ENCODE data around the gene RRM2.

RRM2 gene

GRCh38 chr2:10120877-10121574 is 1.5 kb upstream of the RRM2 start:
- intact Hi-C loops (cut with DNase I; ENCODE audit: low total_unique reads), result loop anchor here (5.0 kb wide), 1 partner anchor 286 kb away; no protein-coding TSS in a partner anchor
- H3K27me3 ChIP-seq, result peaks cover 0 to 19% of the 10 kb centered on the region in 2 donors
- no peak for TF ChIP-seq CTCF (IDR thresholded peaks at IDR 0.05)
- peak overlapping the region; percentile 39 to 61 for H3K27ac ChIP-seq
- no peak for DNase-seq
- H3K4me3 ChIP-seq, result peak overlapping the region; percentile 57 to 61
- peaks cover 0 to 38% (median 26%) of the 10 kb centered on the region in 4 donors for H3K4me1 ChIP-seq
- no peaks in the 10 kb centered on the region for H3K36me3 ChIP-seq
- H3K9me3 ChIP-seq, result no peaks in the 10 kb centered on the region

- peaks cover 0 to 38% (median 26%) of the 10 kb centered on the region in 4 donors for H3K4me1 ChIP-seq
Measured at GRCh38 chr2:10123281-10123680, 742 bp downstream of the RRM2 start.

GRCh38 chr2:10124538-10125045 is 2.1 kb downstream of the RRM2 start:
- Histone ChIP-seq H3K4me3 (no peak overlapping the region), H3K9me3 (no peaks in the 10 kb centered on the region), H3K27ac (no peak overlapping the region), H3K36me3 (no peaks in the 10 kb centered on the region), H3K4me1 (peaks cover 0 to 38% (median 26%) of the 10 kb centered on the region in 4 donors), H3K27me3 (peaks cover 0 to 19% of the 10 kb centered on the region in 2 donors)
- DNase-seq, result peak in 1 of 2 donors; percentile 33
- TF ChIP-seq CTCF (IDR thresholded peaks at IDR 0.05), result peak; percentile 66 to 72
- intact Hi-C loops (cut with DNase I; ENCODE audit: low total_unique reads), result loop anchor here (2.0 to 5.0 kb wide), 3 partner anchors 178 to 310 kb away; partner anchors contain the start of gene HPCAL1

More at GRCh38 chr2:10123281-10123680, 742 bp downstream of the RRM2 start:
- no peak overlapping the region for H3K27ac ChIP-seq
- H3K4me3 ChIP-seq, result peak overlapping the region; percentile 48 to 73
- TF ChIP-seq CTCF (IDR thresholded peaks at IDR 0.05), result no peak
- intact Hi-C loops (cut with DNase I; ENCODE audit: low total_unique reads), result loop anchor here (5.0 kb wide), 1 partner anchor 284 kb away; no protein-coding TSS in a partner anchor
- DNase-seq, result peak in 1 of 2 donors; percentile 42
- no peaks in the 10 kb centered on the region for H3K36me3 ChIP-seq
- H3K27me3 ChIP-seq, result peaks cover 0 to 19% of the 10 kb centered on the region in 2 donors
- no peaks in the 10 kb centered on the region for H3K9me3 ChIP-seq

- H3K27me3 ChIP-seq, result peaks cover 0 to 19% of the 10 kb centered on the region in 2 donors
Measured at GRCh38 chr2:10125842-10126631, 3.5 kb downstream of the RRM2 start.

More at GRCh38 chr2:10125842-10126631, 3.5 kb downstream of the RRM2 start:
- Histone ChIP-seq H3K27ac (no peak overlapping the region), H3K4me3 (no peak overlapping the region), H3K36me3 (no peaks in the 10 kb centered on the region), H3K4me1 (peaks cover 0 to 33% (median 23%) of the 10 kb centered on the region in 4 donors), H3K9me3 (no peaks in the 10 kb centered on the region)
- no peak for TF ChIP-seq CTCF (IDR thresholded peaks at IDR 0.05)
- intact Hi-C loops (cut with DNase I; ENCODE audit: low total_unique reads), result loop anchor here (2.0 to 5.0 kb wide), 2 partner anchors 176 to 309 kb away; partner anchors contain the start of gene HPCAL1
- peak in 1 of 2 donors; percentile 11 for DNase-seq
